Duodenal mucosa (tissue), 2 donors: ENCODE results near the gene EPB41.

ENCODE experiments used
- H3K27ac ChIP-seq: one replicate; pipeline ENCODE4 v1.7.0; 2013; ENCODE audit warnings: low read depth, low read length
- H3K27me3 ChIP-seq, 2 donors: one replicate each; pipeline ENCODE4 v1.7.0; 2013; ENCODE audit warnings: low read length in 2 of 2, control low read depth in 1 of 2; ENCODE audit not compliant: insufficient read depth in 2 of 2, control insufficient read depth in 1 of 2
- H3K36me3 ChIP-seq, 2 donors: one replicate each; pipeline ENCODE4 v1.7.0; 2013; ENCODE audit warnings: low read length in 2 of 2, control low read depth in 1 of 2; ENCODE audit not compliant: insufficient read depth in 2 of 2, control insufficient read depth in 1 of 2
- H3K4me1 ChIP-seq, 2 donors: one replicate each; pipeline ENCODE4 v1.7.0; 2013; ENCODE audit warnings: low read length in 2 of 2, control low read depth in 1 of 2; ENCODE audit not compliant: insufficient read depth in 2 of 2, control insufficient read depth in 1 of 2
- H3K4me3 ChIP-seq, 2 donors: one replicate each; pipeline ENCODE4 v1.7.0; 2013; ENCODE audit warnings: low read length in 2 of 2, low read depth in 1 of 2
- H3K9ac ChIP-seq, 2 donors: one replicate each; pipeline ENCODE4 v1.7.0; 2013; ENCODE audit warnings: low read length in 2 of 2, low read depth in 1 of 2
- H3K9me3 ChIP-seq, 2 donors: one replicate each; pipeline ENCODE4 v1.7.0; 2013; ENCODE audit warnings: low read length in 2 of 2, control low read depth in 1 of 2; ENCODE audit not compliant: control insufficient read depth in 1 of 2

The EPB41 gene

DNA sequence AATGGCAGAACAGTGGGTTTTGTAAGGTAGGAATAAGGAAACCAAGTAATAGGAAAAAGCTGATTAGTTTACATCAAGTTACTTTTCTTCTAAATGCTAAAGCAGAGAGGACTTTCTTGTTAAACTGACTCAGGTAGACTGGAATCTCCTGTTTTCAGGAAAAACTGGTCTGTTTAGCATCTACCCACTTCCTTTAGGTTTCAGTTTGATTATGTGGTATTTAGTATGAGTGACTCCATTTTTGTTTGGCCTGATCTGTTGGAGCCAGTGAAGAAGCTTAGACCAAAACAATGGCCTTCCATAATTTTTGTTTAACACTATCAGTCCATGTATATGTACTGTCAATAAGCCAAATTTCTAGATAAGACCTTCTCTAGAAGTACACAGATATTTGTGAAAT, 88.4 kb downstream of the EPB41 start:
- no peak overlapping the region for H3K9ac ChIP-seq
- no peaks in the 10 kb centered on the region for H3K27me3 ChIP-seq
- peaks cover 0 to 2% of the 10 kb centered on the region in 2 donors for H3K36me3 ChIP-seq
- no peak overlapping the region for H3K27ac ChIP-seq
- no peaks in the 10 kb centered on the region for H3K9me3 ChIP-seq
- H3K4me1 ChIP-seq, result no peaks in the 10 kb centered on the region
- no peak overlapping the region for H3K4me3 ChIP-seq

DNA sequence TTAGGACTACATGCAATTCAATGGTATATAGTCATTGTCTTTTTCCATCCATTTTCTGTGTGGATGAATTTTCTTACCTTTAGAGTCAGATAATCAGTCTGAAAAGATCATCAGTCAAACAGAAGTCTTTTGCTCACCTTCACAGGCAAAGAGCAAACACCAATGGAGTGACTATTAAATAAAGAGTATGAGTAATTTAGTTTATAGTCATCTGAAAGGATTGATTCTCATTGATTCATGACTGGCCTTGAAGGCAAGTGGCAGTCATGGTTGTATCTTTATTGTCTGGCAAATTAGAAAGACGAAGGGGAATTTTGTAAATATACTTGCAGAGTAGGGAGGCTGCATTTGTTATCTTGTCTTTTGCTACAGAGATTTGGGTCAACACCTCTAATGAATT, 89.9 kb downstream of the EPB41 start:
- Histone ChIP-seq H3K27ac (no peak overlapping the region), H3K4me1 (no peaks in the 10 kb centered on the region), H3K36me3 (no peaks in the 10 kb centered on the region), H3K27me3 (no peaks in the 10 kb centered on the region), H3K4me3 (no peak overlapping the region), H3K9me3 (no peaks in the 10 kb centered on the region), H3K9ac (no peak overlapping the region)

DNA sequence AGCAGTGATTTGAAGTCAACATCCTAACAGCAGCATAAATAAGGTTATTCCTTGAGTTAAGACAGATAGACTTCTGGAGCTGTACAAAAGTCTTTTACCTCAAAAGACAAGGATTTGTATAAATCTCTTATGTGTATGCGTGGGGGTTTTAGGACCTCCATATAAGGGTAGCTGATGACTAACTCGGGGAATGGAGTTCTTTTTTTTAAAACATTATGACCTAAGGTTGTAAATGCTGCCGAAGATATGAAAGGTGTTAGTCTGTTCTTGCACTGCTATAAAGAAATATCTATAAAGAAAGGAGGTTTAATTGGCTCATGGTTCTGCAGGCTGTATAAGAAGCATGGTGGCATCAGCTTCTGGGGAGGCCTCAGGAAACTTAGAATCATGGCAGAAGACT, 90.4 kb downstream of the EPB41 start:
- no peaks in the 10 kb centered on the region for H3K4me1 ChIP-seq
- no peaks in the 10 kb centered on the region for H3K9me3 ChIP-seq
- no peak overlapping the region for H3K27ac ChIP-seq
- H3K27me3 ChIP-seq, result no peaks in the 10 kb centered on the region
- no peak overlapping the region for H3K9ac ChIP-seq
- H3K4me3 ChIP-seq, result no peak overlapping the region
- H3K36me3 ChIP-seq, result no peaks in the 10 kb centered on the region

DNA sequence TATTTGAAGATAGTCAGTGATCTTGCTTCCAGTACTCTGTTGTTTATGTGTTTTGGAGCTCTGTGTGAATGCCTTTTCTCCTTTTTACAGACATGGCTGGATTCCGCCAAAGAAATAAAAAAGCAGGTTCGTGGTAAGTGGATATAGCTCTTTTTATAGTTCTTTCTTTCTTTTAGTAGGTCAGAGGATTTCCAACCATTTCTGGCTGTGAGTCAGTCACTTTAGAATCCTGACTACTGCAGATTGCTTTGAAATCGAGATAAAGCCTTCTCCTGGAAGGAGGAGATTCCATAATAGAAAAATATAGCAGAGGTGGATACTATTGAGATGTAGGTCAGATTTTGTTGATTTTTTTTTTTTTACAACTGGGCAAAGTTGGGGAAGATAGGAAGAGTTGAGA, 97.4 kb downstream of the EPB41 start:
- H3K4me3 ChIP-seq, result no peak overlapping the region
- no peak overlapping the region for H3K27ac ChIP-seq
- H3K9ac ChIP-seq, result no peak overlapping the region
- no peaks in the 10 kb centered on the region for H3K27me3 ChIP-seq
- no peaks in the 10 kb centered on the region for H3K4me1 ChIP-seq
- H3K9me3 ChIP-seq, result no peaks in the 10 kb centered on the region
- no peaks in the 10 kb centered on the region for H3K36me3 ChIP-seq

DNA sequence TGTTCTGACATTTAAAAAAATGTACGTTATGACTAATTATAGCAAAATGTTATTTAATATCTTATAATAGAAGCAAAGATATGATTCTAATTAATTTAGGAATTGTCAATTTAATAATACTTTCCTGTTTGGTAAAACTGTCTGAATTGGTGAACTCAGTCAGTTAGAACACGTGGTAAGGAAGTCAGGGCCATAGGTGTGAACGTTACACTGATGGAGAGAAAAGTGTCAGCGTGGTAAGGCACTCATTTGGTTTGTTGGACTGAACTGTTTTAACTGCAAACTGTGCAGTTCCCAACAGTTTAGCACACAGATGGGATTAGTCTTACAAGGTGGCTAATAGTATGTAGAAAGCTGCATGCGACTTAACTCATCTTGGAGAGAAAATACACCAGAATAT, 102.9 kb downstream of the EPB41 start:
- Histone ChIP-seq H3K36me3 (peaks cover 0 to 4% of the 10 kb centered on the region in 2 donors), H3K27ac (no peak overlapping the region), H3K27me3 (no peaks in the 10 kb centered on the region), H3K4me1 (no peaks in the 10 kb centered on the region), H3K9me3 (no peaks in the 10 kb centered on the region), H3K9ac (no peak overlapping the region), H3K4me3 (no peak overlapping the region)

DNA sequence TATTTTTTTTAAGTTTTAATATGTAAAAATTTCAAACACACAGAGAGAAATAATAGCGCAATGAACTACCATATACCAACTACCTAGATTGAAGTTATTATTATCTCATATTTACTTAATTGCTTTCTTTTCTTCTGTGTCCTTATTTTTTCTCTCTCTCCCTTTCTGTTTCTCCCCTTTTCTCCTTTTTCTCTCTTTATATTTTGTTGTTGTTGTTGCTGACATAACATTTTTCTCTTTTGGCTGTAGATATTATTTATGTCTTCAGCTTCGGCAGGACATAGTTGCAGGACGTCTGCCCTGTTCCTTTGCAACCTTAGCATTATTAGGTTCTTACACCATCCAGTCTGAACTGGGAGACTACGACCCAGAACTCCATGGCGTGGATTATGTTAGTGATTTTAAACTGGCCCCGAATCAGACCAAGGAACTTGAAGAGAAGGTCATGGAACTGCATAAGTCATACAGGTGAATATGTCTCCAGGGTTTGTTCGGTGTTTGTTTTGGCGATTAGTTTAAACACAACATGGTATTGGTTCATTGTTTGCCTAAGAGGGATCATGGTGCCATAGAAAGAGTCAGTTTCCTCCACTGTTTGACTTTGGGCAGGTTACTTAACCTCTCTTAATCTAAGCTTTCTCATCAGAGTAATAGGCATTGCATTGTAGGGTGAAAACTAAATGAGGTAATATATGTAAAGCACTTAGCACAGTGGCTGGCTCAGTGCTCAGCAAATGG, 103.8 kb downstream of the EPB41 start:
- Histone ChIP-seq H3K27me3 (no peaks in the 10 kb centered on the region), H3K27ac (no peak overlapping the region), H3K9ac (no peak overlapping the region), H3K4me3 (no peak overlapping the region), H3K36me3 (peaks cover 0 to 4% of the 10 kb centered on the region in 2 donors), H3K9me3 (no peaks in the 10 kb centered on the region), H3K4me1 (no peaks in the 10 kb centered on the region)

DNA sequence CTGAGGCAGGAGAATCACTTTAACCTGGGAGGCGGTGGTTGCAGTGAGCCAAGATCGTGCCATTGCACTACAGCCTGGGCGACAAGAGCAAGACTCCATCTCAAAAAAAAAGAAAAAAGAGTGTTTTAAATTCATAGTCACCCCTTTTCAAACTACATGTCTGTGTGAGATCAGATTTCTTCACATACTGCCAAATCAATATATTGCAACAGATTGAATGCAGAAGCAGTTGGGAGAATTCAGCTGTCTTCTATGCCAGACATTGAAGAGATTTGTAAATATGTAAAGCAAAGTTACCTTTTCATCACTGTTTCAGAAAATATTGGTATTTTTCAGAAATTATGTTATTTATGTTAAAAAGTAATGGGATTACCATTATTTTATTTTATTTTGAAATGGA, 108.3 kb downstream of the EPB41 start:
- Histone ChIP-seq H3K9me3 (no peaks in the 10 kb centered on the region), H3K27ac (no peak overlapping the region), H3K4me1 (no peaks in the 10 kb centered on the region), H3K4me3 (no peak overlapping the region), H3K9ac (no peak overlapping the region), H3K27me3 (no peaks in the 10 kb centered on the region), H3K36me3 (peaks cover 0 to 4% of the 10 kb centered on the region in 2 donors)

DNA sequence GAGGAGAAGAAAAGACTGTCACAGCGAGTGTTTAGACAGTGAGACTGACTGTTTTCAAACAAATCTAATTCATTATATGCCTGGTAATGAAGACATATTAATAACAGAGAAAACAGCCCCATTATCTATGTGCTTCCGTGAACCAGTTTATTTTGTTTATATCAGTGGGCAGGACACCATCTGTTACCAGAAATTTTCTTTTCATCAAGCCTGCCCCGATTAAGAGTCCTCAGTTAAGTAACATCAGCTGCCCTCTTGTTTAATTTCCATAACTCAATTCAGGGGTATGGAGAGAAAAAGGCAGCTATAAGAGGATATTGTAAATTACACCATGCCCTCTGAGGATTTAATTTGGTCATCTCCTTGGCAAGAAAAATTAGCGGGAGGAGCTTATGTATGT, 115.3 kb downstream of the EPB41 start:
- no peaks in the 10 kb centered on the region for H3K4me1 ChIP-seq

DNA sequence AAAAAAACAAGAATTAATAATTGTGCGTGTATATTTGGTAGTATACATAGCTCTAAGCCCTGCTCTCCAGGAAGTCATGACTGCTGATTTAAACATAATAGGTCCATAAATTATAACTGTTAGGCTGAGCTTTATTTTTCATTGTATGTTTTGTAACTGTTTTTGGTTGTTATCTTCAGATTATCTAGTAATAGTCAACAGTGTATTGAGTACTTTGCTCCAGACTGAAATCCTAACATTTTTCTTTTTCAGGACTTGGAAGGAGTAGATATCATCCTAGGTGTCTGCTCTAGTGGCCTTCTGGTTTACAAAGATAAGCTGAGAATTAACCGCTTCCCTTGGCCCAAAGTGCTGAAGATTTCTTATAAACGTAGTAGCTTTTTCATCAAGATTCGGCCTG, 118.5 kb downstream of the EPB41 start:
- no peaks in the 10 kb centered on the region for H3K27me3 ChIP-seq
- H3K27ac ChIP-seq, result no peak overlapping the region
- no peaks in the 10 kb centered on the region for H3K9me3 ChIP-seq
- no peak overlapping the region for H3K9ac ChIP-seq
- no peaks in the 10 kb centered on the region for H3K4me1 ChIP-seq
- peaks cover 0 to 11% of the 10 kb centered on the region in 2 donors for H3K36me3 ChIP-seq
- no peak overlapping the region for H3K4me3 ChIP-seq

More for the DNA sequence above, 115.3 kb downstream of the EPB41 start:
- H3K36me3 ChIP-seq, result peaks cover 0 to 6% of the 10 kb centered on the region in 2 donors
- H3K9me3 ChIP-seq, result no peaks in the 10 kb centered on the region
- no peak overlapping the region for H3K9ac ChIP-seq
- H3K27me3 ChIP-seq, result no peaks in the 10 kb centered on the region
- no peak overlapping the region for H3K27ac ChIP-seq
- no peak overlapping the region for H3K4me3 ChIP-seq

DNA sequence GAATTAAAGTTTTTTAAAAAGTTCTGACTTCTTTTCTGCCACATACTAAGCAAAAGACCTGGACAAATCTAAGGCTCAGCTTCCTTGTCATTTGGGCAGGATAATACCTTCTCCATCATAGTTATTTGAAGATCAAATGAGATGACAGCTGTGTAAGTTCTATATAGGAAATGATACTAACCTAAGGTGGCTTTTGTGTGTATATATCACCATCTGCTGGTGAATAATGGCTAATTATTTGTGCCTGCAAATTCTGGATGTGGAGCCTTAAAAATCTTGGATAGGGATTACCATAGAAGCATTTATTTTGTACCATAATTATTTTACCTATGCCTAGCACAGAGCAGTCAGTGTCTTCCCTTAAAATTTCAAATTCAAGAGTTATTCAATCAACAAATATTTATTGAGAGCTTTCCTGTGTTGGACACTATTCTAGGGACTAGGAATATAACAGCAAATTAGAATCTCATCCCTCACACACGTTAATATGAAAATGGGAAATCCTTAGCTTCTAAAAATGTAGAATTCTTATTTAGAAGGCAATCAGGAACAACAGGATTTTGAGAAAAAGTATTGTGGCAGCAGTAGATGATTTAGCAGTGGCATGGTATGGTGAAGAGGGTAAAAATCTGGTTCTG, 119.6 kb downstream of the EPB41 start:
- H3K9ac ChIP-seq, result no peak overlapping the region
- no peak overlapping the region for H3K4me3 ChIP-seq
- H3K9me3 ChIP-seq, result no peaks in the 10 kb centered on the region
- no peaks in the 10 kb centered on the region for H3K27me3 ChIP-seq
- no peak overlapping the region for H3K27ac ChIP-seq
- H3K36me3 ChIP-seq, result peaks cover 0 to 11% of the 10 kb centered on the region in 2 donors
- no peaks in the 10 kb centered on the region for H3K4me1 ChIP-seq
